H1 (cell line): ENCODE results near the gene DEDD. TPM values are rescaled to one million over a fixed set of nuclear protein-coding genes. Genes with fewer than 3 reads are reported as not detected.

ENCODE experiments used
- CTCF ChIA-PET: fragments of 300-600 bp; sonication (Branson Sonifier 250); formaldehyde crosslinking; loops from one replicate; lab custom pipeline; 2021; ENCODE audit not compliant: partially characterized antibody; lab: Charles Lee
- POLR2A ChIA-PET: fragments of 300-600 bp; sonication (Branson Sonifier 250); formaldehyde crosslinking; loops from one replicate; lab custom pipeline; 2021; ENCODE audit warnings: inconsistent platforms; ENCODE audit not compliant: partially characterized antibody; lab: Charles Lee
- DNase-seq, 2 experiments: peaks; one replicate each; pipeline versions ENCODE4 v3.0.0 to v3.0.0-alpha.2; 2010 to 2022; ENCODE audit warnings: low spot score in 2 of 2, low read depth in 1 of 2, mixed read lengths in 1 of 2
- FAIRE-seq: peaks from 2 replicates; lab custom pipeline; 2011; peaks lifted over from hg19 to GRCh38; lab: Jason Lieb, UNC
- H2AFZ ChIP-seq: 2 replicates; pipeline ENCODE4 v1.8.1; 2012; ENCODE audit warnings: low read length, inconsistent platforms
- H2AK5ac ChIP-seq: 2 replicates; pipeline ENCODE4 v1.6.1; 2013; ENCODE audit warnings: low read depth, low read length
- H2BK120ac ChIP-seq: replicated peaks from 2 replicates; pipeline ENCODE3; 2013; ENCODE audit warnings: low read depth, low read length, inconsistent platforms
- H2BK12ac ChIP-seq: 2 replicates; pipeline ENCODE4 v1.6.1; 2013; ENCODE audit warnings: low read depth, low read length
- H2BK15ac ChIP-seq: 2 replicates; pipeline ENCODE4 v1.6.1; 2013; ENCODE audit warnings: low read length
- H2BK20ac ChIP-seq: 2 replicates; pipeline ENCODE4 v1.6.1; 2013; ENCODE audit warnings: low read length
- H2BK5ac ChIP-seq: 2 replicates; pipeline ENCODE4 v1.6.1; 2013; ENCODE audit warnings: low read depth, low read length
- H3K14ac ChIP-seq: 2 replicates; pipeline ENCODE4 v1.6.1; 2013; ENCODE audit warnings: inconsistent platforms; ENCODE audit not compliant: insufficient read length
- H3K18ac ChIP-seq: 2 replicates; pipeline ENCODE4 v1.6.1; 2013; ENCODE audit warnings: low read length; ENCODE audit errors: extremely low read depth
- H3K23ac ChIP-seq: 2 replicates; pipeline ENCODE4 v1.6.1; 2013; ENCODE audit warnings: inconsistent platforms; ENCODE audit not compliant: insufficient read length
- H3K23me2 ChIP-seq: 2 replicates; pipeline ENCODE4 v1.6.1; 2013; ENCODE audit warnings: low read depth, low read length
- H3K27ac ChIP-seq: 2 replicates; pipeline ENCODE4 v1.6.1; 2011; ENCODE audit warnings: low read depth, low read length, inconsistent platforms
- H3K27me3 ChIP-seq, 4 experiments: replicated peaks in 1 of 4; 1 replicate in 1 of 4; 2 replicates in 3 of 4; pipeline versions ENCODE4 v1.6.1 to v1.8.1; 2011 to 2013; ENCODE audit warnings: low read length in 3 of 4, mild to moderate bottlenecking in 3 of 4, inconsistent platforms in 2 of 4, mixed read lengths in 2 of 4, moderate library complexity in 1 of 4; ENCODE audit not compliant: control insufficient read depth in 3 of 4, insufficient read depth in 3 of 4; ENCODE audit errors: extremely low read depth in 1 of 4
- H3K36me3 ChIP-seq, 4 experiments: 2 replicates each; pipeline versions ENCODE4 v1.6.1 to v1.8.1; 2011 to 2013; ENCODE audit warnings: mild to moderate bottlenecking in 4 of 4, low read length in 3 of 4, moderate library complexity in 2 of 4, control low read depth in 1 of 4, inconsistent platforms in 1 of 4; ENCODE audit not compliant: insufficient read depth in 4 of 4, control insufficient read depth in 2 of 4
- H3K4ac ChIP-seq: replicated peaks from 2 replicates; pipeline ENCODE3; 2013; ENCODE audit warnings: low read length, low read depth, mixed read lengths, inconsistent platforms; ENCODE audit not compliant: insufficient read length
- H3K4me1 ChIP-seq, 4 experiments: replicated peaks in 1 of 4; 1 replicate in 1 of 4; 2 replicates in 3 of 4; pipeline versions ENCODE4 v1.6.1 to v1.8.1; 2011 to 2013; ENCODE audit warnings: low read length in 3 of 4, inconsistent platforms in 2 of 4, mixed read lengths in 1 of 4; ENCODE audit not compliant: insufficient read depth in 4 of 4, control insufficient read depth in 3 of 4
- H3K4me2 ChIP-seq, 2 experiments: 2 replicates each; pipeline versions ENCODE4 v1.6.1 to v1.8.1; 2011 to 2013; ENCODE audit warnings: low read depth in 2 of 2, low read length in 2 of 2, control low read depth in 1 of 2, inconsistent platforms in 1 of 2, mild to moderate bottlenecking in 1 of 2; ENCODE audit not compliant: insufficient read depth in 1 of 2
- H3K4me3 ChIP-seq, 4 experiments: fragments of 200-600, 300-600 bp in 1 of 4; sonication (generic), shearing (Covaris generic), sonication (Bioruptor Twin) in 1 of 4; 2 replicates each; pipeline versions ENCODE4 v1.5.1 to v1.8.1; 2011 to 2016; ENCODE audit warnings: low read length in 4 of 4, low read depth in 3 of 4, control low read depth in 2 of 4, inconsistent platforms in 2 of 4, mild to moderate bottlenecking in 2 of 4, mixed read lengths in 1 of 4, moderate library complexity in 1 of 4; ENCODE audit not compliant: insufficient read depth in 2 of 4; ENCODE audit errors: extremely low read depth in 1 of 4
- H3K56ac ChIP-seq: replicated peaks from 2 replicates; pipeline ENCODE3; 2013; ENCODE audit warnings: low read depth, mild to moderate bottlenecking, mixed read lengths, low read length, inconsistent platforms; ENCODE audit not compliant: insufficient read length
- H3K79me1 ChIP-seq: 2 replicates; pipeline ENCODE4 v1.6.1; 2013; ENCODE audit warnings: low read depth, low read length, control low read depth
- H3K79me2 ChIP-seq, 2 experiments: 2 replicates each; pipeline versions ENCODE4 v1.6.1 to v1.8.1; 2012 to 2013; ENCODE audit warnings: low read length in 2 of 2, mild to moderate bottlenecking in 2 of 2, inconsistent platforms in 1 of 2; ENCODE audit not compliant: insufficient read depth in 2 of 2, control insufficient read depth in 1 of 2
- H3K9ac ChIP-seq, 4 experiments: replicated peaks in 1 of 4; 1 replicate in 1 of 4; 2 replicates in 3 of 4; pipeline versions ENCODE4 v1.6.1 to v1.8.1; 2011 to 2013; ENCODE audit warnings: low read depth in 3 of 4, low read length in 3 of 4, control low read depth in 2 of 4, mild to moderate bottlenecking in 2 of 4, moderate library complexity in 2 of 4, inconsistent platforms in 1 of 4; ENCODE audit errors: extremely low read depth in 1 of 4
- H3K9me3 ChIP-seq, 2 experiments: 2 replicates each; pipeline versions ENCODE4 v1.6.1 to v1.8.1; 2012 to 2013; ENCODE audit warnings: mild to moderate bottlenecking in 2 of 2, moderate library complexity in 2 of 2, control low read depth in 1 of 2, inconsistent platforms in 1 of 2, low read depth in 1 of 2, low read length in 1 of 2, mixed read lengths in 1 of 2; ENCODE audit not compliant: insufficient read depth in 2 of 2
- H4K20me1 ChIP-seq, 2 experiments: replicated peaks in 1 of 2; 2 replicates each; pipeline versions ENCODE3 to v1.8.1; 2011 to 2013; ENCODE audit warnings: inconsistent platforms in 2 of 2, low read length in 2 of 2, mild to moderate bottlenecking in 1 of 2; ENCODE audit not compliant: insufficient read depth in 2 of 2, control insufficient read depth in 1 of 2
- H4K5ac ChIP-seq: 2 replicates; pipeline ENCODE4 v1.6.1; 2013; ENCODE audit warnings: low read length, low read depth, mixed read lengths, inconsistent platforms; ENCODE audit not compliant: insufficient read length
- H4K8ac ChIP-seq: 2 replicates; pipeline ENCODE4 v1.8.0; 2013; ENCODE audit warnings: mild to moderate bottlenecking, moderate library complexity, low read length, inconsistent platforms; ENCODE audit not compliant: insufficient read depth; ENCODE audit errors: extremely low read depth
- H4K91ac ChIP-seq: replicated peaks from 2 replicates; pipeline ENCODE3; 2013; ENCODE audit warnings: low read length, mixed read lengths, inconsistent platforms; ENCODE audit not compliant: insufficient read length
- ASH2L ChIP-seq: fragments of 200-600, 300-600 bp; sonication (generic); IDR thresholded peaks from one replicate; pipeline ENCODE4 v1.7.1; 2017; ENCODE audit warnings: low read length
- ATF3 ChIP-seq: IDR thresholded peaks from 2 replicates; pipeline ENCODE4 v1.6.1; 2011; ENCODE audit warnings: low read depth, mild to moderate bottlenecking, low read length; ENCODE audit not compliant: insufficient read depth
- BRCA1 ChIP-seq: IDR thresholded peaks from 2 replicates; pipeline ENCODE4 v1.6.1; 2012; ENCODE audit warnings: low read depth, low read length, improper control_type of control experiment
- CREB1 ChIP-seq: IDR thresholded peaks from 2 replicates; pipeline ENCODE4 v1.6.1; 2012; ENCODE audit warnings: inconsistent platforms
- EZH2 ChIP-seq: fragments of 200-600 bp; sonication (generic); IDR thresholded peaks from 2 replicates; pipeline ENCODE4 v1.7.1; 2012; ENCODE audit warnings: low read depth, mild to moderate bottlenecking, moderate library complexity, low read length, inconsistent platforms; ENCODE audit not compliant: severe bottlenecking
- KDM4A ChIP-seq: IDR thresholded peaks from one replicate; pipeline ENCODE4 v1.7.1; 2012; ENCODE audit warnings: low read depth, mild to moderate bottlenecking, moderate library complexity, low read length, inconsistent platforms; ENCODE audit not compliant: severe bottlenecking
- POLR2AphosphoS5 ChIP-seq: IDR thresholded peaks from 2 replicates; pipeline ENCODE4 v1.6.1; 2011; ENCODE audit warnings: low read depth, low read length
- RXRA ChIP-seq: IDR thresholded peaks from 2 replicates; pipeline ENCODE4 v1.6.1; 2011; ENCODE audit warnings: low read depth, mild to moderate bottlenecking, low read length, moderate library complexity; ENCODE audit not compliant: insufficient read depth
- SAP30 ChIP-seq: fragments of 300-600 bp; sonication (generic); IDR thresholded peaks from 2 replicates; pipeline ENCODE4 v1.7.1; 2012; ENCODE audit warnings: low read length, moderate library complexity, mild to moderate bottlenecking, inconsistent platforms; ENCODE audit not compliant: insufficient read depth, insufficient replicate concordance
- SP4 ChIP-seq: IDR thresholded peaks from 2 replicates; pipeline ENCODE4 v1.6.1; 2012; ENCODE audit warnings: low read length, inconsistent platforms
- WGBS, 2 experiments: shearing (Covaris generic) in 1 of 2; methylation state at CpG; one replicate each; pipeline versions ENCODE4 v1.1.6 to v1.1.7; 2013 to 2015; ENCODE audit warnings: low lambda C conversion rate in 2 of 2, mixed read lengths in 2 of 2, inconsistent platforms in 1 of 2, low coverage in 1 of 2, missing lambda C conversion rate in 1 of 2; ENCODE audit not compliant: insufficient replicate concordance in 2 of 2, insufficient coverage in 1 of 2, insufficient read length in 1 of 2; ENCODE audit errors: extremely low coverage in 1 of 2, missing lambda C conversion rate in 1 of 2; 5-methylcytosine and 5-hydroxymethylcytosine counted together
- polyA plus RNA-seq, 7 experiments: library from polyadenylated mRNA; depleted of rRNA in 3 of 7; stranded (reverse) in 5 of 7; unstranded in 2 of 7; fragments of >200 nt in 5 of 7; fragments of 200-250 nt in 2 of 7; gene quantifications; 1 replicate in 5 of 7; 2 replicates in 1 of 7; 4 replicates in 1 of 7; pipeline versions ENCODE4 v1.2.1 to v1.2.3, GENCODE V29; 2011 to 2013; ENCODE audit warnings: missing spikeins in 2 of 7, mixed read lengths in 2 of 7
- total RNA-seq: library from RNA; stranded (reverse); fragmentation: NEBNext Ultra II Directional; extraction: Animal tissue kit (Norgen Biotek cat#: 25700); gene quantifications from 2 replicates; pipeline ENCODE4 v1.2.1, GENCODE V29; 2021

DEDD gene
- total and polyA plus RNA-seq, 2 of the 8 experiments (the other 6 are each of a cell fraction or from before 2014, with no cell fraction given) = 42.6 to 55.9 TPM

- no peak overlapping the region for H2BK5ac ChIP-seq
- H3K56ac ChIP-seq = no peak overlapping the region
- no peaks in the 10 kb centered on the region for H3K27me3 ChIP-seq
- no peak overlapping the region for H2AFZ ChIP-seq
- H4K91ac ChIP-seq = no peak overlapping the region
- no peak overlapping the region for H3K4me3 ChIP-seq
- H2AK5ac ChIP-seq = no peak overlapping the region
- H3K9me3 ChIP-seq = no peaks in the 10 kb centered on the region
- no peak overlapping the region for H3K4me2 ChIP-seq
- no peak for FAIRE-seq
- H3K4ac ChIP-seq = no peak overlapping the region
- peaks cover 0 to 1% of the 10 kb centered on the region in 2 experiments for H4K20me1 ChIP-seq
- H3K18ac ChIP-seq = no peak overlapping the region
- no peak for DNase-seq
- H3K23me2 ChIP-seq = peaks cover 4% of the 10 kb centered on the region
- H3K14ac ChIP-seq = no peak overlapping the region
- H4K8ac ChIP-seq = no peak overlapping the region
- no peaks in the 10 kb centered on the region for H3K4me1 ChIP-seq
- no peak overlapping the region for H3K9ac ChIP-seq
- no peak overlapping the region for H3K27ac ChIP-seq
- no peak overlapping the region for H2BK20ac ChIP-seq
- no peak overlapping the region for H2BK15ac ChIP-seq
- CTCF ChIA-PET = interaction anchor here (0.6 to 7.3 kb wide), 19 partner anchors 9 to 519 kb away, joined by 3 to 58 read pairs (median 4); partner anchors contain the start of genes ARHGAP30, ITLN2, KLHDC9 and PPOX
- H3K79me2 ChIP-seq = peaks cover 0 to 10% of the 10 kb centered on the region in 2 experiments; a peak in 2 of 4 replicates
- no peak overlapping the region for H4K5ac ChIP-seq
- no peak overlapping the region for H2BK120ac ChIP-seq
- no peak for TF ChIP-seq SAP30
- TF ChIP-seq EZH2 = no peak
- no peak for TF ChIP-seq ASH2L
- TF ChIP-seq CREB1 = no peak
- TF ChIP-seq KDM4A = no peak
- no peak for TF ChIP-seq ATF3
- TF ChIP-seq SP4 = no peak
- TF ChIP-seq RXRA = no peak
- no peak for TF ChIP-seq BRCA1
- no peak for TF ChIP-seq POLR2AphosphoS5
- H3K36me3 ChIP-seq = no peaks in the 10 kb centered on the region; a peak in 1 of 8 replicates
- 89% methylated on average over 3 of the region's 3 CpGs; no CpG with 5 or more reads in 1 of the 2 experiments for WGBS, 2 experiments
- POLR2A ChIA-PET = interaction anchor here (0.7 to 9.6 kb wide), 5 partner anchors 10 to 63 kb away, joined by 3 to 130 read pairs (median 4); partner anchors contain the start of genes UFC1 and USP21
- no peak overlapping the region for H3K23ac ChIP-seq
- peaks cover 6% of the 10 kb centered on the region; the same call in 1 of the 2 replicates for H3K79me1 ChIP-seq
- no peak overlapping the region for H2BK12ac ChIP-seq
Observed at GRCh38 chr1:161137881-161138280, 5.4 kb upstream of the DEDD start.
